ENCODE results near the gene NCOA1.

GRCh38 chr2:24638568-24638967 is 147.5 kb downstream of the NCOA1 start:
- TF ChIP-seq CTCF (optimal IDR thresholded peaks at IDR 0.05 in 1 of 3, IDR thresholded peaks at IDR 0.05 in 1 of 3, conservative IDR thresholded peaks at IDR 0.05 in 1 of 3; ENCODE audit: extremely low read depth in 1 of 3, insufficient read depth in 2 of 3, low read length in 3 of 3): no peak
- TF ChIP-seq EZH2 (IDR thresholded peaks at IDR 0.05; ENCODE audit: low read length): no peak

Data from keratinocyte (primary cell).